Amniotic epithelial cell (primary cell): Measurements from ENCODE around the gene NR2E3.
"Not testable (repeated sequence)": the region's sequence is repeated elsewhere in the genome, so short reads cannot be mapped to it uniquely, and the experiment has no call there.

Source experiments
- DNase-seq: peaks from one replicate; pipeline ENCODE4 v3.0.0-alpha.2; 2010; ENCODE audit warnings: low read depth

The NR2E3 gene

DNA sequence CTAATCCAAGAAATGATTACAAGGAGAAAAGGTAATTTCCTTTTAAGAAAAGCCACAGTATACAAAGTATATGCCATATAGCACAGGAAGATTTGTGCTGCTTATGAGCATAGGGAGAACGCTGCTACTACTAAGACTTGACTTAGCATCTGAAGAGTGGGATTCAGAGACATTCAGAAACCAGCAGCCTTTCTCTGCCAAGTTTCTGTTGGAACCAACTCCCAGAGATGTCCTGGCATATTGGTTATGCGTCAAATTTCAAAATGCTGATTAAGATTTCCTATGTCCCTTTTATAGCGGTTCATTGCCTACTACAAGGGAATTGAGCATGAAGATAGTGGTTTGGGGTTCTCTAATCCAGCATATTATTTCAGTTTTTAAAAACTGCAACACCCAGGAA lies 4.9 kb downstream of the NR2E3 start:
- no peak for DNase-seq

DNA sequence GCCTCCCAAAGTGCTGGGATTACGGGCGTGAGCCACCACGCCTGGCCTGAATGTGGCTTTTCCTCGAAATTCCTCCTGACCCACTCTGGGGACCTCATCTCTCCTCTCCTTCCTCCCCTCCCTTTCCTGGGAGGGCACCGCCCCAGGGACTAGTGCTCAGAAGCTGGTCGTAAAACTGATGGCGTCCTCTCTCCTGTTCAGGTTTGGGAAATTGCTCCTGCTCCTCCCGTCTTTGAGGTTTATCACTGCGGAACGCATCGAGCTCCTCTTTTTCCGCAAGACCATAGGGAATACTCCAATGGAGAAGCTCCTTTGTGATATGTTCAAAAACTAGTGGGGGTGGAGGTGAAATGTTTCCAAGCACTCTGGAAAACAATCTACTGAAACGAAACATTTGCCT lies 7.0 kb downstream of the NR2E3 start:
- DNase-seq: no peak

- DNase-seq: no peak
These were observed 9.8 kb downstream of the NR2E3 start for GRCh38 chr15:71820127-71820526.

DNA sequence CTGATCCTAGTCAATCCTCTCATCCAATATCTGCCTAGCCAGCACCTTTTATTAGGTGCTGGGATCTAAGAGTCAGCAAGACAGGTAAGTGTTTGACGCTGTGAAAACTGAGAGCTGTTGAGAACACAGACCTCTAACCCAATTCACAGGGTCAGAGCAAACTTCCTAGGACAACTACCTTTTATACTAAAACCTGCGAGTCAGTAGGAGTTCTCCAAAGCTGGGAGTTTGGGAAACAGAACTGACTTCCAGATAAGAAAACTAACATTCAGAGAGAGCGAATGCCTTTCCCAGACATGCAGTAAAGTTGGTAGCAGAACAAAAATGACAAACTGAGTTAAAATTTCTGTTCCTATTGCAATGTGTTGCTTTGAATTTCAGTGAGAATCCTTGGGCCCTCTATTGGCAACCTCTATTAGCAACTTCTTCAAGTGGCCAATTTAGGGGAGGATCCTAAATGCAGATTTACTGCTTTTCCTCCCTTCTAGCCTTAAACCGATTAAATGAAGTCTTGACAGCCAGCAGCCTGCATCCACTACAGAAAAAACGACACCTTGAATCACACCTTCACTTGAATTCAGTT lies 11.3 kb downstream of the NR2E3 start:
- no peak for DNase-seq

DNA sequence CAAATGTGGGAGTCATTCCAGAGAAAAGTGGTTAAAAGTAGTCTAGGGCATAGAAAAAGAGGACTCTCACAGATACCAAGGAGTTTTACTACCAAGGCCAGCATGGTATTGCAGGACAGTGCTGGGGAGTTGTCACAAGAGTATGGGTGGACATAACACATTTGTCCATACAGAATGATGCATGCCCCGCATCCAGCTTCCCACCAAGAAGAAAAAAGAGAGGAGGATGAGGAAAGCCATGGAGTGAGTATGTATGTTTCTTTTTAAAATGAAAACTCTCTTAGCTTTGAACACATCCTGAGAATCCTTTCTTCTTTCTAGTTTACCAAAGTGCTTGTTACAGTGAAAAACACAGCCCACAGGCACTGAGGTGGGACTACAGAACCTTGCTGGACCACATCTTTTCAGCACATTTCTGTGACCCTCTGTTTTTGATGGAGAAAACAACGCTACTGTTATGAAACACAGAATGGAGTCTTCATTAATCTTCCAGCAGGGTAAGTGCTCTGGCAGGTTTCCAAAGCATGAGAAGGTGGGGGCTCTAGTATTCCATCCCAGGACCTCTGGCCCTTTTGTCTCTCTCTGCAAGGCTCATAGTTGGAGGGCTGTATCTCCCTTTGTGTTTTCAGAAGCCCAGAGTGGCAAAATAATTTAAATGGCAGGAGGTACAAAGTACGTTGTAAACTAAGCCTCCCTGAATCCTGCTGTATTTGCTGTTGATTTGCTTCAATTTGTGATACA lies 12.7 kb downstream of the NR2E3 start:
- DNase-seq: no peak

DNA sequence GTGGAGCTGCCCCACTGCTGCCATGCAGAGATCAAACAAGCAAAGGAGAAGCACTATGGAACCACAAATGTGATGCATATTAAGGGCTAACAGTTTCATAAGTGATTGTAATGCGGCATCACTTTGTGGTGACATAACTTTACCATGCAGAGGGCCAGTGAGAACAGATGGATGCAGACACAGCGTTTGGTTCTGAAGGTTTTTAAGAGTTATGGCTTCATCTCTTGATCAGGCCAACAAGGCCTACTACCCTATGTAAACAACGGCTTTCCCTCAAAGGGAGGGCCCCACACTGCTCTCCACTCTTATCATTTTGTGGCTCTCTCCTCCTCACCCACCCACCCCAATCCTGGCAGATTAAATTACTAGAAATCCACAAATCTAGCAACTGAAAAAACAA lies 13.4 kb downstream of the NR2E3 start:
- DNase-seq: no peak

GRCh38 chr15:71825021-71825730 lies 14.8 kb downstream of the NR2E3 start:
- no peak for DNase-seq

DNA sequence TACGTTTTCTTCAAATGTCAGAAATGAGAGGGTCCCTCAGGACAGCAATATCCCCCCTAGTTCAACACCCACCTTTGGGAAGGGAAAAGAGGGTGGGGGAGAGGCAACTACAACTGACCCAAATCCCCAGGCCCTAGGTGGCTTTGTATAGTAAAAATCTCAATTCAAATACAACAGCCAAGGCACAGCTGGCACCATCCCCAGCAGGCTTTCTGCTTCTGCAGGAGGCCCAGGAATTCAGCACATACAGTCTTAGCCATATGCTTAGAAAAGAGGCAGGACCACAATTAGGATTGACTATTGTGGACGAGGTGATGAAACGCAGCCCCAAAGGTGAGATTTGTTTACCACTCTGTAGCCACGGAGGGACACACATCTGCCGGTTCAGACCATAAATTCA lies 15.8 kb downstream of the NR2E3 start:
- DNase-seq: no peak

- no peak for DNase-seq
These were observed 20.6 kb downstream of the NR2E3 start for GRCh38 chr15:71830981-71831380.

- no peak for DNase-seq
These were observed 31.2 kb downstream of the NR2E3 start for GRCh38 chr15:71841563-71841962.

- DNase-seq: no peak
These were observed 34.6 kb downstream of the NR2E3 start for GRCh38 chr15:71844916-71845315.

GRCh38 chr15:71853543-71853942 lies 43.2 kb downstream of the NR2E3 start:
- no peak for DNase-seq

GRCh38 chr15:71858232-71858631 lies 47.9 kb downstream of the NR2E3 start:
- not testable (repeated sequence) for DNase-seq
